HepG2 (cell line): ENCODE measurements around the gene COL13A1. TPM values are rescaled to one million over a fixed set of nuclear protein-coding genes. Genes with fewer than 3 reads are reported as not detected.

Source experiments
- ATAC-seq: fragments of 200-7000 bp; cut with Tn5 transposase; 3 replicates; pipeline ENCODE4 v1.9.1; 2020; ENCODE audit warnings: mild to moderate bottlenecking, moderate library complexity
- BruUV-seq: library from RNA; stranded (reverse); fragments of 400-500 nt; replicated peaks from 2 replicates; lab custom pipeline; 2021; lab: Mats Ljungman, UMichigan
- CTCF ChIA-PET: fragments of 300-600 bp; formaldehyde crosslinking; extraction: SDS; loops from one replicate; lab custom pipeline; 2021; ENCODE audit warnings: low total read pairs, inconsistent platforms, low intra/inter-chr PET ratio; lab: Yijun Ruan, JAX
- POLR2A ChIA-PET: fragments of 350-600 bp; sonication (Branson Sonifier 250); formaldehyde crosslinking; loops from one replicate; lab custom pipeline; 2020; ENCODE audit warnings: antibody characterized with exemption, inconsistent platforms; lab: Yijun Ruan, JAX
- DNase-seq: peaks from one replicate; pipeline ENCODE4 v3.0.0-alpha.2; 2015; ENCODE audit warnings: low spot score
- FAIRE-seq: peaks from 3 replicates; lab custom pipeline; 2011; peaks lifted over from hg19 to GRCh38; lab: Jason Lieb, UNC
- H2AFZ ChIP-seq: one replicate; pipeline ENCODE4 v1.6.1; 2011; ENCODE audit warnings: low read length, inconsistent platforms
- H3K27ac ChIP-seq: fragments of 300-600 bp; 3 replicates; pipeline ENCODE4 v1.8.0; 2011; ENCODE audit warnings: mixed run types, mild to moderate bottlenecking, mixed read lengths, low read length, inconsistent platforms; ENCODE audit not compliant: insufficient read depth; ENCODE audit errors: extremely low read length
- H3K27me3 ChIP-seq, 2 experiments: fragments of 200-600 bp in 1 of 2; 2 replicates in 1 of 2; 3 replicates in 1 of 2; pipeline versions ENCODE4 v1.6.0 to v1.8.0; 2011; ENCODE audit warnings: low read length in 2 of 2, mild to moderate bottlenecking in 2 of 2, moderate library complexity in 2 of 2, inconsistent platforms in 1 of 2; ENCODE audit not compliant: insufficient read depth in 2 of 2, control insufficient read depth in 1 of 2
- H3K36me3 ChIP-seq, 2 experiments: fragments of 200-600 bp in 1 of 2; replicated peaks in 1 of 2; 2 replicates in 1 of 2; 3 replicates in 1 of 2; pipeline versions ENCODE4 v1.5.1 to v1.8.0; 2011; ENCODE audit warnings: low read length in 2 of 2, inconsistent platforms in 1 of 2; ENCODE audit not compliant: insufficient read depth in 2 of 2, control insufficient read depth in 1 of 2
- H3K4me1 ChIP-seq: 2 replicates; pipeline ENCODE4 v1.5.1; 2012; ENCODE audit warnings: low read length, inconsistent platforms; ENCODE audit not compliant: insufficient read depth
- H3K4me2 ChIP-seq: 2 replicates; pipeline ENCODE4 v1.6.0; 2011; ENCODE audit warnings: low read depth, low read length, inconsistent platforms
- H3K4me3 ChIP-seq, 3 experiments: fragments of 200-600 bp in 1 of 3; sonication (generic), shearing (Covaris generic) in 1 of 3; replicated peaks in 1 of 3; 2 replicates each; pipeline ENCODE4 v1.5.1; 2011 to 2016; ENCODE audit warnings: low read length in 3 of 3, inconsistent platforms in 2 of 3, low read depth in 2 of 3, mild to moderate bottlenecking in 2 of 3, control low read depth in 1 of 3, mixed read lengths in 1 of 3; ENCODE audit not compliant: insufficient read depth in 1 of 3
- H3K79me2 ChIP-seq: one replicate; pipeline ENCODE4 v1.6.1; 2011; ENCODE audit warnings: low read length, inconsistent platforms; ENCODE audit not compliant: insufficient read depth
- H3K9ac ChIP-seq: 2 replicates; pipeline ENCODE4 v1.6.0; 2011; ENCODE audit warnings: mild to moderate bottlenecking, low read depth, low read length, inconsistent platforms; ENCODE audit not compliant: insufficient read depth
- H3K9me3 ChIP-seq: 2 replicates; pipeline ENCODE4 v1.5.1; 2012; ENCODE audit warnings: mild to moderate bottlenecking, low read length
- H4K20me1 ChIP-seq: 2 replicates; pipeline ENCODE4 v1.6.0; 2011; ENCODE audit warnings: inconsistent platforms, mild to moderate bottlenecking, low read length, moderate library complexity; ENCODE audit not compliant: insufficient read depth
- CCAR2 ChIP-seq: fragments of 200-400 bp; formaldehyde crosslinking; optimal IDR thresholded peaks from 2 replicates; pipeline ENCODE3; 2018; ENCODE audit warnings: low read depth, mild to moderate bottlenecking, low read length, moderate library complexity
- CREB1 ChIP-seq, 2 experiments: fragments of 450-650 bp in 1 of 2; IDR thresholded peaks; 2 replicates each; pipeline ENCODE4 v1.6.1; 2016 to 2017; ENCODE audit warnings: control low read depth in 1 of 2, mild to moderate bottlenecking in 1 of 2, missing compliant biosample characterization in 1 of 2, missing genetic modification characterization in 1 of 2
- ELF4 ChIP-seq: sonication (generic); formaldehyde crosslinking; IDR thresholded peaks from 2 replicates; pipeline ENCODE4 v1.5.0; 2020; ENCODE audit warnings: missing genetic modification reagents, mild to moderate bottlenecking, moderate library complexity, borderline replicate concordance
- MED1 ChIP-seq: sonication (generic); formaldehyde crosslinking; IDR thresholded peaks from 2 replicates; pipeline ENCODE4 v1.4.0; 2020; ENCODE audit warnings: missing genetic modification reagents
- MED8 ChIP-seq: sonication (generic); formaldehyde crosslinking; IDR thresholded peaks from 2 replicates; pipeline ENCODE4 v1.8.1; 2023; ENCODE audit warnings: mild to moderate bottlenecking, missing genetic modification reagents; ENCODE audit not compliant: insufficient replicate concordance
- MEF2D ChIP-seq: sonication (generic); formaldehyde crosslinking; IDR thresholded peaks from 2 replicates; pipeline ENCODE4 v1.5.1; 2020; ENCODE audit warnings: mild to moderate bottlenecking, missing genetic modification reagents
- SYNCRIP ChIP-seq: fragments of 200-400 bp; formaldehyde crosslinking; IDR thresholded peaks from 2 replicates; pipeline ENCODE4 v1.6.1; 2018; ENCODE audit warnings: mild to moderate bottlenecking, low read depth, low read length; ENCODE audit not compliant: insufficient read depth
- ZSCAN21 ChIP-seq: sonication (generic); formaldehyde crosslinking; IDR thresholded peaks from 2 replicates; pipeline ENCODE4 v1.8.0; 2022; ENCODE audit warnings: mild to moderate bottlenecking, missing genetic modification reagents, moderate library complexity, borderline replicate concordance
- ZSCAN9 ChIP-seq: IDR thresholded peaks from 2 replicates; pipeline ENCODE4 v1.6.1; 2016; ENCODE audit warnings: borderline replicate concordance
- WGBS: methylation state at CpG from one replicate; pipeline ENCODE4 v1.1.6; 2017; ENCODE audit warnings: low lambda C conversion rate; 5-methylcytosine and 5-hydroxymethylcytosine counted together
- in situ Hi-C: cut with HindIII; loops from 2 replicates; pipeline ENCODE4 v1.10.0; 2017; ENCODE audit warnings: low pct_unique_long_range_greater_than_20kb; ENCODE audit not compliant: extremely low pct_ligation_motif_present
- intact Hi-C: fragments of 100-400 bp; cut with micrococcal nuclease; formaldehyde crosslinking; loops from one replicate; pipeline ENCODE4 v1.10.0; 2022; ENCODE audit not compliant: unreplicated experiment
- polyA plus RNA-seq, 8 experiments: library from polyadenylated mRNA; depleted of rRNA in 3 of 8; stranded (reverse) in 7 of 8; unstranded in 1 of 8; fragments of >200 nt; fragmentation: Illumina TruSeq in 4 of 8; extraction: Trizol in 4 of 8; gene quantifications; 2 replicates each; pipeline versions ENCODE4 v1.2.1 to v1.2.3, GENCODE V29; 2011 to 2016; ENCODE audit warnings: low read depth in 4 of 8, missing spikeins in 1 of 8, mixed read lengths in 1 of 8; ENCODE audit not compliant: insufficient read depth in 1 of 8
- total RNA-seq, 5 experiments: library from RNA; depleted of rRNA; stranded (reverse); fragments of >200 nt; fragmentation: Illumina TruSeq; extraction: Trizol; gene quantifications; 2 replicates each; pipeline ENCODE4 v1.2.3, GENCODE V29; 2016; ENCODE audit warnings: low read depth in 1 of 5
- TF ChIP-seq, protein P1 (sequence below): sonication (generic); formaldehyde crosslinking; IDR thresholded peaks from 2 replicates; pipeline ENCODE4 v1.4.0; 2020; ENCODE audit warnings: missing genetic modification reagents
- TF ChIP-seq, protein P2 (sequence below): sonication (generic); formaldehyde crosslinking; IDR thresholded peaks from 2 replicates; pipeline ENCODE4 v1.5.1; 2020; ENCODE audit warnings: missing genetic modification reagents, mild to moderate bottlenecking, borderline replicate concordance

Gene COL13A1
- total and polyA plus RNA-seq, 2 of the 13 experiments (the other 11 are each of a cell fraction or from before 2014, with no cell fraction given): 0.07 TPM; not detected in 1

DNA sequence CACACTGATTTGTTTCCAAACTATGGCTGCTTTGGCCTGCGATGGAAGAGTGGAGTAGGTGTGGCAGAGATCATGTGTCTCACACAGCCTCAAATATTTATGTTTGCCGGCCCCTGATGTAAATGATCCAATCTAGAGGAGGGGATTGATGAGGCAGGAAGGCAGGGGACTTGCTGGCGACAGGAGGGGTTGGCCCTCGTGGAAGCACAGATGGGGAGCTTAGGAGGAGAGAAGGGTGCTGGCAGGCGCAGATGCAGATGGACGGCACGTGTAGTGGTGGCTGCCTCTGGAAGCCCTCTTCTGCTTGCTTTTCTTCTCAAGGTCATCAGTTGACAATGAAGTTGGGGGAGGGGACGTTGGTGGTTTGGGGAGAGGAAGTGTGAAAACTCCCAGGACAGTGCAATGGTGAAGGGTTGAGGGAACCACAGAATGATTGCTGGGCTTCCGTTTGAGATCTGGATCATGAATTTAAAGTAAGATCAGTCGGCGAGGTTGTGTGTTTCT, 15.4 kb downstream of the COL13A1 start:
- CTCF ChIA-PET: no interaction called here
- Histone ChIP-seq H3K27ac (no peak overlapping the region), H3K4me1 (no peaks in the 10 kb centered on the region), H3K79me2 (no peaks in the 10 kb centered on the region), H3K4me2 (no peak overlapping the region), H4K20me1 (no peaks in the 10 kb centered on the region), H3K4me3 (no peak overlapping the region), H2AFZ (no peak overlapping the region), H3K36me3 (no peaks in the 10 kb centered on the region), H3K9me3 (no peaks in the 10 kb centered on the region), H3K27me3 (peaks cover 3 to 27% of the 10 kb centered on the region in 2 experiments; a peak in 2 of 5 replicates), H3K9ac (no peak overlapping the region)
- FAIRE-seq (no peak), DNase-seq (no peak), ATAC-seq (no peak)
- intact Hi-C loops: no loop called here
- TF ChIP-seq CREB1 (IDR thresholded peaks at IDR 0.05) (no peak), CREB1 (CRISPR knock-in tag; IDR thresholded peaks at IDR 0.05) (no peak), SYNCRIP (no peak), MEF2D (CRISPR knock-in tag) (no peak), ZSCAN9 (CRISPR knock-in tag) (no peak), MED1 (no peak), ELF4 (CRISPR knock-in tag) (no peak), CCAR2 (no peak), MED8 (CRISPR knock-in tag) (no peak), ZSCAN21 (CRISPR knock-in tag) (no peak)
- TF ChIP-seq, protein P1, sequence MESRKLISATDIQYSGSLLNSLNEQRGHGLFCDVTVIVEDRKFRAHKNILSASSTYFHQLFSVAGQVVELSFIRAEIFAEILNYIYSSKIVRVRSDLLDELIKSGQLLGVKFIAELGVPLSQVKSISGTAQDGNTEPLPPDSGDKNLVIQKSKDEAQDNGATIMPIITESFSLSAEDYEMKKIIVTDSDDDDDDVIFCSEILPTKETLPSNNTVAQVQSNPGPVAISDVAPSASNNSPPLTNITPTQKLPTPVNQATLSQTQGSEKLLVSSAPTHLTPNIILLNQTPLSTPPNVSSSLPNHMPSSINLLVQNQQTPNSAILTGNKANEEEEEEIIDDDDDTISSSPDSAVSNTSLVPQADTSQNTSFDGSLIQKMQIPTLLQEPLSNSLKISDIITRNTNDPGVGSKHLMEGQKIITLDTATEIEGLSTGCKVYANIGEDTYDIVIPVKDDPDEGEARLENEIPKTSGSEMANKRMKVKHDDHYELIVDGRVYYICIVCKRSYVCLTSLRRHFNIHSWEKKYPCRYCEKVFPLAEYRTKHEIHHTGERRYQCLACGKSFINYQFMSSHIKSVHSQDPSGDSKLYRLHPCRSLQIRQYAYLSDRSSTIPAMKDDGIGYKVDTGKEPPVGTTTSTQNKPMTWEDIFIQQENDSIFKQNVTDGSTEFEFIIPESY (CRISPR knock-in tag): no peak
- TF ChIP-seq, protein P2, sequence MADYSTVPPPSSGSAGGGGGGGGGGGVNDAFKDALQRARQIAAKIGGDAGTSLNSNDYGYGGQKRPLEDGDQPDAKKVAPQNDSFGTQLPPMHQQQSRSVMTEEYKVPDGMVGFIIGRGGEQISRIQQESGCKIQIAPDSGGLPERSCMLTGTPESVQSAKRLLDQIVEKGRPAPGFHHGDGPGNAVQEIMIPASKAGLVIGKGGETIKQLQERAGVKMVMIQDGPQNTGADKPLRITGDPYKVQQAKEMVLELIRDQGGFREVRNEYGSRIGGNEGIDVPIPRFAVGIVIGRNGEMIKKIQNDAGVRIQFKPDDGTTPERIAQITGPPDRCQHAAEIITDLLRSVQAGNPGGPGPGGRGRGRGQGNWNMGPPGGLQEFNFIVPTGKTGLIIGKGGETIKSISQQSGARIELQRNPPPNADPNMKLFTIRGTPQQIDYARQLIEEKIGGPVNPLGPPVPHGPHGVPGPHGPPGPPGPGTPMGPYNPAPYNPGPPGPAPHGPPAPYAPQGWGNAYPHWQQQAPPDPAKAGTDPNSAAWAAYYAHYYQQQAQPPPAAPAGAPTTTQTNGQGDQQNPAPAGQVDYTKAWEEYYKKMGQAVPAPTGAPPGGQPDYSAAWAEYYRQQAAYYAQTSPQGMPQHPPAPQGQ (CRISPR knock-in tag): no peak
- POLR2A ChIA-PET: no interaction called here
- in situ Hi-C loops: no loop called here
- BruUV-seq: no TSS peak
- 19% methylated on average over 11 of the region's 11 CpGs for WGBS
